ENCODE measurements around the gene NME7.
A peak's percentile ranks its signal among the peaks of the same experiment; 100 is the strongest.

NME7 gene

DNA sequence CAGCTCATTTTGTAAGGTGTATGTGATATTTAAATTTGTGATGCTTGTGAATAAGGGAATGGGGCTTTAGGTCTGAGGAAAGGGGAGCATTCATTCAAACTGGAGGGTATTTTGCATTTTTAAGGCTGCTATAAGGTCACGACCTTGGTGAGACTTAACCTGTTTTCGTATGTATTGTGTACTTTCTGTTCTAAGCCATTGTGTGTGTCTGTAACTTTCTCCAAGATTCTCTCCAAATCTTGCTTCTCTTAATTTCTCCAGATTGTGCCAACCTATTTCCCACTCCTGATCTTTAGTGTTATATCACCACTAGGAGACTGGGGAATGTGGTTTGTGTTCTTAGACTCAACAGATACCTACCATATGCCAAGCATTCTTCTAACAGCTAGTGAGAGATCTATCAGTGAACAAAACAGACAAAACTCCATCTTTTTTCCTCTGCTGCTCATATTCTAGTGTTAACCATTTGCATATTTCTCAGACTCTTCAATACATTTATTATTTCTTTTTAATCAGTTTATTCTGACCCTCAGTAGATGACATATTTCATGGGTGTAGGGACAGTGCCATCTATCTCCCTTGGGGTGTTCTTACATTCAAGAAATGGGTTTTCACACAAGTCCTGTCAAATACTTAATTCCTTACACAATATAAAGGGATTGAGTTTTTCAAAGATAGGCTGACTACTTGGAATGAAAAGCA, 233.6 kb downstream of the NME7 start:
- no peak overlapping the region for H3K4me2 ChIP-seq (ENCODE audit: low read length)
- H3K27ac ChIP-seq (ENCODE audit: low read depth, low read length, poor library complexity, severe bottlenecking), result no peak overlapping the region
- H3K4me3 ChIP-seq (ENCODE audit: low read depth, low read length, poor library complexity, severe bottlenecking), result no peak overlapping the region
- no peaks in the 10 kb centered on the region for H4K20me1 ChIP-seq (ENCODE audit: insufficient read depth, low read length)
- no peaks in the 10 kb centered on the region for H3K79me2 ChIP-seq (ENCODE audit: insufficient read depth, low read length)
- no peaks in the 10 kb centered on the region for H3K27me3 ChIP-seq (ENCODE audit: insufficient read depth, low read length)
- no peaks in the 10 kb centered on the region for H3K4me1 ChIP-seq (ENCODE audit: insufficient read depth, low read length, severe bottlenecking)
- no peak overlapping the region for H2AFZ ChIP-seq (ENCODE audit: low read length)
- H3K9me3 ChIP-seq (ENCODE audit: low read length), result no peaks in the 10 kb centered on the region
- H3K36me3 ChIP-seq (ENCODE audit: insufficient read depth, low read length), result peaks cover 27% of the 10 kb centered on the region
- H3F3A ChIP-seq (ENCODE audit: insufficient read depth, low read length), result no peaks in the 10 kb centered on the region
- no peaks in the 10 kb centered on the region for H3K9me2 ChIP-seq (ENCODE audit: low read depth, low read length)
- no peak overlapping the region for H3K9ac ChIP-seq (ENCODE audit: low read length)
- TF ChIP-seq, protein P1, sequence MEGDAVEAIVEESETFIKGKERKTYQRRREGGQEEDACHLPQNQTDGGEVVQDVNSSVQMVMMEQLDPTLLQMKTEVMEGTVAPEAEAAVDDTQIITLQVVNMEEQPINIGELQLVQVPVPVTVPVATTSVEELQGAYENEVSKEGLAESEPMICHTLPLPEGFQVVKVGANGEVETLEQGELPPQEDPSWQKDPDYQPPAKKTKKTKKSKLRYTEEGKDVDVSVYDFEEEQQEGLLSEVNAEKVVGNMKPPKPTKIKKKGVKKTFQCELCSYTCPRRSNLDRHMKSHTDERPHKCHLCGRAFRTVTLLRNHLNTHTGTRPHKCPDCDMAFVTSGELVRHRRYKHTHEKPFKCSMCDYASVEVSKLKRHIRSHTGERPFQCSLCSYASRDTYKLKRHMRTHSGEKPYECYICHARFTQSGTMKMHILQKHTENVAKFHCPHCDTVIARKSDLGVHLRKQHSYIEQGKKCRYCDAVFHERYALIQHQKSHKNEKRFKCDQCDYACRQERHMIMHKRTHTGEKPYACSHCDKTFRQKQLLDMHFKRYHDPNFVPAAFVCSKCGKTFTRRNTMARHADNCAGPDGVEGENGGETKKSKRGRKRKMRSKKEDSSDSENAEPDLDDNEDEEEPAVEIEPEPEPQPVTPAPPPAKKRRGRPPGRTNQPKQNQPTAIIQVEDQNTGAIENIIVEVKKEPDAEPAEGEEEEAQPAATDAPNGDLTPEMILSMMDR (IDR thresholded peaks at IDR 0.05; ENCODE audit: low read length), result peak; percentile 47
- no peak for TF ChIP-seq EZH2 (IDR thresholded peaks at IDR 0.05; ENCODE audit: borderline replicate concordance, low read length)

DNA sequence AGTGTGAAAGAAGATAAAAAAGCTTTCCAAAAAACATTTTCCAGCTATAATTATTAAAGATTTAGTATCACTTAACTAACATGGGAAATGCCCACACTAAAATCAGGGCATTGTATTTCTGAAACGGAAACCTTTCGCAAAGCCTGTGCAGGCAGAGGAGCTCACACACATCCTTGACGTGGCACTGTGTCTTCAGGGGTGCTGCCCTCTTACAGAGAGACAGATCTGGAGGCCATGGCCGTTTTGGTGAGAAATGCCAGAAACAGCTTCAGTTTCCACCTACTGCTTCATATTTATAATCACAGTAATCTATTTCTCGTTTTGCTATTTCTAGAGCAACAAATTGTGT, 234.4 kb downstream of the NME7 start:
- no peaks in the 10 kb centered on the region for H3K4me1 ChIP-seq (ENCODE audit: insufficient read depth, low read length, severe bottlenecking)
- H3K4me3 ChIP-seq (ENCODE audit: low read depth, low read length, poor library complexity, severe bottlenecking), result no peak overlapping the region
- no peak for TF ChIP-seq EZH2 (IDR thresholded peaks at IDR 0.05; ENCODE audit: borderline replicate concordance, low read length)
- TF ChIP-seq, protein P1 (IDR thresholded peaks at IDR 0.05; ENCODE audit: low read length), result no peak
- H3K9me3 ChIP-seq (ENCODE audit: low read length), result no peaks in the 10 kb centered on the region
- H3K27me3 ChIP-seq (ENCODE audit: insufficient read depth, low read length), result no peaks in the 10 kb centered on the region
- H3K9ac ChIP-seq (ENCODE audit: low read length), result no peak overlapping the region
- H3K27ac ChIP-seq (ENCODE audit: low read depth, low read length, poor library complexity, severe bottlenecking), result no peak overlapping the region
- H3F3A ChIP-seq (ENCODE audit: insufficient read depth, low read length), result no peaks in the 10 kb centered on the region
- H2AFZ ChIP-seq (ENCODE audit: low read length), result no peak overlapping the region
- peaks cover 35% of the 10 kb centered on the region for H3K36me3 ChIP-seq (ENCODE audit: insufficient read depth, low read length)
- no peaks in the 10 kb centered on the region for H4K20me1 ChIP-seq (ENCODE audit: insufficient read depth, low read length)
- H3K4me2 ChIP-seq (ENCODE audit: low read length), result no peak overlapping the region
- H3K79me2 ChIP-seq (ENCODE audit: insufficient read depth, low read length), result no peaks in the 10 kb centered on the region
- no peaks in the 10 kb centered on the region for H3K9me2 ChIP-seq (ENCODE audit: low read depth, low read length)

DNA sequence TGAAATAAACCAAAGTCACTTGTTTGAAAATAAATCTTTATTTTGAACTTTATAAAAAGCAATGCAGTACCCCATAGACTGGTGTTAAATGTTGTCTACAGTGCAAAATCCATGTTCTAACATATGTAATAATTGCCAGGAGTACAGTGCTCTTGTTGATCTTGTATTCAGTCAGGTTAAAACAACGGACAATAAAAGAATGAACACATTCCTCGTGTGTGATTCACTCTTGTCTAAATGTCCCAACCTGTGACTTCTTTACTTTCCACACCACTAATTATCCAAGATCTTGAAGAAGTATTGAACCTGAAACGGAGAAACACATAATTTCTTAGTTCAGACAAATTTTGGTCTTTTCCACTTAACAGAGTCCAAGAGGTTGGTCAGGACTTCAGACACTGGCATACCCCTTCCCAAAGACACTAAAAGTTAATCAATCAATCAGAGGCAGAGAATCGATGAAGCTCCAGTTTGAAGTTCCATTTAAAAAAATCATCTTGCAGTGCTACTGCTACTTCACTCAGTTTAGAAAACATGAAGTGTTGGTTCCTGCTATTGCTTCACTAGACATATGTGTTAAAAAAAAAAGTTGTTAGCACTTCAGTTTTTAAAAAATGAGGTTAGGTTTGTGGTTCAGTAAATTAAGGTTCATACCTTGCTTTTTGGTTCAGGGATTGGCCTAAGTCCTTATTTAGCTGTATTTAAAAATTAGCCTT, 234.9 kb downstream of the NME7 start:
- Histone ChIP-seq H3K9ac (ENCODE audit: low read length) (no peak overlapping the region), H3K4me1 (ENCODE audit: insufficient read depth, low read length, severe bottlenecking) (no peaks in the 10 kb centered on the region), H3K27ac (ENCODE audit: low read depth, low read length, poor library complexity, severe bottlenecking) (no peak overlapping the region), H3K4me3 (ENCODE audit: low read depth, low read length, poor library complexity, severe bottlenecking) (no peak overlapping the region), H3K79me2 (ENCODE audit: insufficient read depth, low read length) (no peaks in the 10 kb centered on the region), H3K36me3 (ENCODE audit: insufficient read depth, low read length) (peaks cover 37% of the 10 kb centered on the region), H2AFZ (ENCODE audit: low read length) (no peak overlapping the region), H3K4me2 (ENCODE audit: low read length) (no peak overlapping the region), H3K27me3 (ENCODE audit: insufficient read depth, low read length) (no peaks in the 10 kb centered on the region), H3K9me2 (ENCODE audit: low read depth, low read length) (no peaks in the 10 kb centered on the region), H3K9me3 (ENCODE audit: low read length) (no peaks in the 10 kb centered on the region), H4K20me1 (ENCODE audit: insufficient read depth, low read length) (no peaks in the 10 kb centered on the region), H3F3A (ENCODE audit: insufficient read depth, low read length) (no peaks in the 10 kb centered on the region)
- TF ChIP-seq, protein P1 (IDR thresholded peaks at IDR 0.05; ENCODE audit: low read length), result no peak
- no peak for TF ChIP-seq EZH2 (IDR thresholded peaks at IDR 0.05; ENCODE audit: borderline replicate concordance, low read length)

Data from OCI-LY1 (cell line).